RWPE1 (cell line): ENCODE data around the gene ANP32D.
"Not testable (repeated sequence)": the region's sequence is repeated elsewhere in the genome, so short reads cannot be mapped to it uniquely, and the experiment has no call there.

Experiments used
- CTCF ChIA-PET: fragments of 350-600 bp; sonication (Branson Sonifier 250); formaldehyde crosslinking; extraction: SDS; loops from one replicate; lab custom pipeline; 2021; lab: Yijun Ruan, JAX
- POLR2A ChIA-PET: fragments of 400-600 bp; formaldehyde crosslinking; extraction: SDS; loops from one replicate; lab custom pipeline; 2020; ENCODE audit warnings: antibody characterized with exemption; ENCODE audit not compliant: low non-redundant PET; lab: Yijun Ruan, JAX
- DNase-seq: peaks from one replicate; pipeline ENCODE4 v3.0.0; 2012; ENCODE audit warnings: low spot score
- H3K27ac ChIP-seq: fragments of 450-650 bp; 2 replicates; pipeline ENCODE4 v1.5.1; 2017
- TF ChIP-seq, protein P1 (sequence below): fragments of 450-650 bp; conservative IDR thresholded peaks from 2 replicates; pipeline ENCODE4 v1.5.1; 2017; ENCODE audit warnings: low read depth, mild to moderate bottlenecking

Gene ANP32D

DNA sequence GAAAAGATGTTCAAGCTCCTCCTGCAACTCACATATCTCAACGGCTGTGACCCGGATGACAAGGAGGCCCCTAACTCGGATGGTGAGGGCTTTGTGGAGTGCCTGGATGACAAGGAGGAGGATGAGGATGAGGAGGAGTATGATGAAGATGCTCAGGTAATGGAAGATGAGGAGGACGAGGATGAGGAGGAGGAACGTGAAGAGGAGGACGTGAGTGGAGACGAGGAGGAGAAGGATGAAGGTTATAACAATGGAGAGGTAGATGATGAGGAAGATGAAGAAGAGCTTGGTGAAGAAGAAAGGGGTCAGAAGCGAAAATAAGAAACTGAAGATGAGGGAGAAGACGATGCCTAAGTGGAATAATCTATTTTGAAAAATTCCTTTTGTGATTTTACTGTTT, 702 bp downstream of the ANP32D start:
- TF ChIP-seq, protein P1, sequence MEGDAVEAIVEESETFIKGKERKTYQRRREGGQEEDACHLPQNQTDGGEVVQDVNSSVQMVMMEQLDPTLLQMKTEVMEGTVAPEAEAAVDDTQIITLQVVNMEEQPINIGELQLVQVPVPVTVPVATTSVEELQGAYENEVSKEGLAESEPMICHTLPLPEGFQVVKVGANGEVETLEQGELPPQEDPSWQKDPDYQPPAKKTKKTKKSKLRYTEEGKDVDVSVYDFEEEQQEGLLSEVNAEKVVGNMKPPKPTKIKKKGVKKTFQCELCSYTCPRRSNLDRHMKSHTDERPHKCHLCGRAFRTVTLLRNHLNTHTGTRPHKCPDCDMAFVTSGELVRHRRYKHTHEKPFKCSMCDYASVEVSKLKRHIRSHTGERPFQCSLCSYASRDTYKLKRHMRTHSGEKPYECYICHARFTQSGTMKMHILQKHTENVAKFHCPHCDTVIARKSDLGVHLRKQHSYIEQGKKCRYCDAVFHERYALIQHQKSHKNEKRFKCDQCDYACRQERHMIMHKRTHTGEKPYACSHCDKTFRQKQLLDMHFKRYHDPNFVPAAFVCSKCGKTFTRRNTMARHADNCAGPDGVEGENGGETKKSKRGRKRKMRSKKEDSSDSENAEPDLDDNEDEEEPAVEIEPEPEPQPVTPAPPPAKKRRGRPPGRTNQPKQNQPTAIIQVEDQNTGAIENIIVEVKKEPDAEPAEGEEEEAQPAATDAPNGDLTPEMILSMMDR = no peak
- DNase-seq = no peak
- no peak overlapping the region for H3K27ac ChIP-seq
- ChIA-PET POLR2A (no interaction called here), CTCF (interaction anchor here (0.7 kb wide), 1 partner anchor 68 kb away, joined by 3 read pairs; no protein-coding TSS in a partner anchor)

DNA sequence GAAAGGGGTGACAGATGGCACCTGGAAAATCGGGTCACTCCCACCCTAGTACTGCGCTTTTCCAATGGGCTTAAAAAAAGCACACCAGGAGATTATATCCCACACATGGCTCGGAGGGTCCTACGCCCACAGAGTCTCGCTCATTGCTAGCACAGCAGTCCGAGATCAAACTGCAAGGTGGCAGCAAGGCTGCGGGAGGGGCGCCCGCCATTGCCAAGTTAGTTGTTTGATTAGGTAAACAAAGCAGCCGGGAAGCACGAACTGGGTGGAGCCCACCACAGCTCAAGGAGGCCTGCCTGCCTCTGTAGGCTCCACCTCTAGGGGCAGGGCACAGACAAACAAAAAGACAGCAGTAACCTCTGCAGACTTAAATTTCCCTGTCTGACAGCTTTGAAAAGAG, 2.1 kb downstream of the ANP32D start:
- H3K27ac ChIP-seq, DNase-seq, POLR2A ChIA-PET, CTCF ChIA-PET: not testable (repeated sequence)

DNA sequence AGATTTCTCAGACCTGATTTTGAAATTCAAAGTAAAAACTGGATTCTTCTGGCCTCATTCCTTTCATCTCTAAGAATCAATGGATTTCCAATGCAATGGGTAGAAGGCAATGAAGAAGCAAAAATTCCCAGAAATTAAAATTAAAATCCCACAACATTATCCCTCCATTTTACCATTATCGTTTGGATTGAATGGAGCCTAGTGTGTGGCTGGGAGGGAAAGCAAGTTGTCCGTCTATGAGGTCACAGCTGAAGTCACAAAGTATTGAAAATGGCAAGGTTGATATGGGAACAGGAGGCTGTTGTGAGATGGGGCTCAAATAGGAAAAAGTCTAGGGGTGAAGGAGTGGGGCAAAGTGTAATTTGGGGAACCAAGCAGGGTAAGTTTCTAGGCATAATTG, 9.8 kb downstream of the ANP32D start, which contains the start of gene C12orf54:
Gene C12orf54 (plus strand): TSS at position 301 of the 400 bp plus-strand sequence. CDS start 799 bp downstream, outside the sequence.
- CTCF ChIA-PET = no interaction called here
- POLR2A ChIA-PET = no interaction called here
- H3K27ac ChIP-seq = no peak within 1 kb of the TSS
- no peak for DNase-seq
- TF ChIP-seq, protein P1 = no peak

DNA sequence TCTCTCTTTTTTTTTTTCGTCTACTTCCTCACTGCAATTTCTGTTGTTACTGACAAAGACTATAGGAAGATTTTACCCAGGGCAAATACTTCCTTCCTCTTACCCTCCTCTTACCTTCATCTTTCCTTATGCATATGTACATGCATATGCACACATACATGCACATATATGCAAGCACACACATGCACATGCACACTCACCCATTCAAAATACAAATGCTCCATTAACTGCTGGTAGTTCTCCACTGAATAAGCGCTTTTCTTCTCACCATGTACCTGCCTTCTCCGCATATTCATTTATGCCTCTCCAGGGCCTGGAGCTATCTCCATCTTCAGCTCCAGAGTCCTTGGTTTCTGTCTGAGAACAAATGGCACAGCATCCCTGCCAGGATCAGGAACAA, 10.6 kb downstream of the ANP32D start:
- TF ChIP-seq, protein P1 = no peak
- ChIA-PET CTCF (no interaction called here), POLR2A (no interaction called here)
- no peak for DNase-seq
- no peak overlapping the region for H3K27ac ChIP-seq

DNA sequence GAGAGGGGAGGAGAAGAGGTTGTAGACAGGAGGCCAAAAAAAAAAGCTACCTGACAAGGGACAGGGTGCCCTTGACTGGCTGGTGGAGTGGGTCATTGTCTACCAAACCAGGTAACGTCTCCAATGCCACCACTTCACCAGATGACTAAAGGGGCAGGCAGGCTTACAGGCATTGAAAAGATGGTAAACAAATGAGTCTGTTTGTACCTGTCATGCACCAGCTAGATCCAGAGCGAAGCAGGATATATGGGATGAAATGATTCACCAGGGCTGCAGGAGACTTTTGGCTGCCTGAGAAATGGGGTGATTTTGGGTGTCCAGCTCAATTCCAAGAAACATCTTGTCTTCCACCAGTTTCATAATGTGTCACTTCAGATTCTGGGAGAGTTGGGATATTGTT, 13.9 kb downstream of the ANP32D start:
- H3K27ac ChIP-seq = no peak overlapping the region
- CTCF ChIA-PET = interaction anchor here (0.6 kb wide), 1 partner anchor 391 kb away, joined by 3 read pairs; no protein-coding TSS in a partner anchor
- TF ChIP-seq, protein P1 = no peak
- POLR2A ChIA-PET = no interaction called here
- DNase-seq = peak; percentile 31

DNA sequence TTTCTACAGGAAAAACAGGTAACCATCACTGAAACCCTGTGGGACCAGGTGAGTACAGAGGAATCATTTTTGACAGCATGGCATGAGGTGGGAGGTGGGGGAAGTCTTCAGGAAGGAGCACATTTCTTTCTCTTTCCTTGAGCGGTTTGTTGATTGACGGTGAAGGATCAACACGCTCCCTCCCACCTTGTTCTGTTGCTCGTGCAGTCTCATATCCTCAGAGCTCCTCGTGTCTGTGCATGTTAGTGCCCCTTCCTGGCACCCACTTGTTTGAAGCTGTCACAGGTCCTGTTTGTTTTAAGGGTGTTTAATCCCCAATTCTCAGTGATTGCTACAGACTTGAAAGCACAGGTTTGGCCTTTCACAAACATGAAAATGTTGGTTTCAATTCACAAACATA, 14.3 kb downstream of the ANP32D start:
- TF ChIP-seq, protein P1 = no peak
- no peak overlapping the region for H3K27ac ChIP-seq
- ChIA-PET CTCF (interaction anchor here (0.6 kb wide), 1 partner anchor 392 kb away, joined by 3 read pairs; no protein-coding TSS in a partner anchor), POLR2A (no interaction called here)
- peak; percentile 25 for DNase-seq

DNA sequence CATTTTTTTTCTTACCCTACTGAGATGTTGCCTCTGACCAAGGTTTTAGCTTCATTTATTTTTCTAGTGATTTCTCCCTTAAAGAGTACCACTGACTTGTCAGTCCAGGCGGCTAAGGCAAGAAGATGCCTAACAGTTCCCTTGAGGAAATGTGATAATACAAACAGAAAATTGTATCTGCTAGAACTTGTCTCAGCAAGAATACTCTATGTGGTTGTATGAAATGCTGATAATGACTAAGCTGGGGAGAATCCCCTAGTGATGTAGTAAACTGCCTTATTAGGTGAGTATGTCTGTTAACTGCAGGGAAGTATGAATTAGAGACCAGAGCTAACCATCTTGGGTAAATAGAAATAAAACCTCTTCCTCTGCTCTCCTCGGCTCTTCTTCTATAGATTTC, 16.7 kb downstream of the ANP32D start:
- POLR2A ChIA-PET = no interaction called here
- CTCF ChIA-PET = interaction anchor here (0.6 kb wide), 3 partner anchors 41 to 1831 kb away, joined by 4 to 8 read pairs (median 6); no protein-coding TSS in a partner anchor
- TF ChIP-seq, protein P1 = no peak
- DNase-seq = peak; percentile 91
- H3K27ac ChIP-seq = peak overlapping the region; percentile 85

DNA sequence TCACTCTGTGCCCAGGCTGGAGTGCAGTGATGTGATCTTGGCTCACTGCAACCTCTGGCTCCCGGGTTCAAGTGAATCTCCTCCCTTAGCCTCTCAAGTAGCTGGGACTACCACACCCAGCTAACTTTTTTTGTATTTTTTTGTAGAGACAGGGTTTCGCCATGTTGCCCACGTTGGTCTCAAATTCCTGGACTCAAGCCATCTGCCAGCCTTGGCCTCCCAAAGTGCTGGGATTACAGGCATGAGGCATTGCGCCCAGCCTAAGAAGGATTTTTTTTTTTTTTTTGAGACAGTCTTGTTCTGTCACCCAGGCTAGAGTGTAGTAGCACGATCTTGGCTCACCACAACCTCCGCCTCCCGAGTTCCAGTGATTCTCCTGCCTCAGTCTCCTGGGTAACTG, 17.1 kb downstream of the ANP32D start:
- POLR2A ChIA-PET, DNase-seq: not testable (repeated sequence)
- H3K27ac ChIP-seq = peak overlapping the region; percentile 85
- CTCF ChIA-PET = interaction anchor here (0.6 kb wide), 3 partner anchors 42 to 1831 kb away, joined by 4 to 8 read pairs (median 6); no protein-coding TSS in a partner anchor

DNA sequence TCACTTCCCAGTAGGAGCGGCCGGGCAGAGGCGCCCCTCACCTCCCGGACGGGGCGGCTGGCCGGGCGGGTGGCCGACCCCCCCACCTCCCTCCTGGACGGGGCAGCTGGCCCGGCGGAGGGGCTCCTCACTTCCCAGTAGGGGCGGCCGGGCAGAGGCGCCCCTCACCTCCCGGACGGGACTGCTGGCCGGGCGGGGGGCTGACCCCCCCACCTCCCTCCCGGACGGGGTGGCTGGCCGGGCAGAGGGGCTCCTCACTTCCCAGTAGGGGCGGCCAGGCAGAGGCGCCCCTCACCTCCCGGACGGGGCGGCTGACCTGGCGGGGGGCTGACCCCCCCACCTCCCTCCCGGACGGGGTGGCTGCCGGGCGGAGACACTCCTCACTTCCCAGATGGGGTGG, 27.9 kb downstream of the ANP32D start:
- POLR2A ChIA-PET = not testable (repeated sequence)

DNA sequence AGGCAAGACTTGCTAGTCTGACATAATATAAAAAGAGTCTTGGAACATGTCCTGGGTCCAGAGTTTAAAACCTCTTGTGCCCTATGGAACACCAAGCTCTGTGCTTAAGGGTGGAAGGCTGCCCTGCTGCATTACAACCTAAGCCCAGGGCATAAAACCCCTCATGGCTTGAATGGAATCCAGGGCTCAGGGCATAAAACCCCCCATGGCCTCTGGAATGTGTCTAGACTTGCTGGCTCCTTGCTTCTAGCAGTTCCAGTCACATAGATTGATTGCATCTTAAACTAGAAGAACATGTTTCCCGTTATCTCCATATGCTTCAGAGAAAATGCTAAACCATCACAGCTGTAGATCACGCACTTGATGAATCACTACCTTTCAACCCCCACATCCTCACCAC, 34.5 kb downstream of the ANP32D start:
- POLR2A ChIA-PET, DNase-seq, H3K27ac ChIP-seq, CTCF ChIA-PET: not testable (repeated sequence)

More for the DNA sequence above, 27.9 kb downstream of the ANP32D start:
- DNase-seq, CTCF ChIA-PET, H3K27ac ChIP-seq: not testable (repeated sequence)
